B cell (primary cell): ENCODE results near the gene UBN1. TPM values are rescaled to one million over a fixed set of nuclear protein-coding genes. Genes with fewer than 3 reads are reported as not detected.

Experiments
- ATAC-seq: fragments of 200-7000 bp; cut with Tn5 transposase; one replicate; pipeline ENCODE4 v1.10.0; 2021; ENCODE audit warnings: low read depth, mild to moderate bottlenecking, moderate number of reproducible peaks, moderate library complexity
- CTCF ChIA-PET: fragments of 350-600 bp; sonication (Branson Sonifier 250); formaldehyde crosslinking; loops from one replicate; lab custom pipeline; 2021; ENCODE audit warnings: antibody characterized with exemption, inconsistent platforms; lab: Charles Lee
- POLR2A ChIA-PET: fragments of 350-600 bp; sonication (Branson Sonifier 250); formaldehyde crosslinking; loops from one replicate; lab custom pipeline; 2021; ENCODE audit warnings: antibody characterized with exemption; lab: Charles Lee
- DNase-seq: peaks from one replicate; pipeline ENCODE4 v3.0.0; 2013
- H2AFZ ChIP-seq: 2 replicates; pipeline ENCODE4 v1.6.1; 2012; ENCODE audit warnings: mild to moderate bottlenecking, low read depth, low read length; ENCODE audit not compliant: insufficient read depth, poor library complexity, severe bottlenecking
- H3K27ac ChIP-seq, 2 donors: 1 replicate in 1 of 2; 2 replicates in 1 of 2; pipeline ENCODE4 v1.5.1; 2012 to 2013; ENCODE audit warnings: low read length in 2 of 2, mild to moderate bottlenecking in 2 of 2, moderate library complexity in 1 of 2
- H3K27me3 ChIP-seq, 4 experiments: fragments of 200-600 bp in 1 of 4; sonication (generic) in 1 of 4; replicated peaks in 1 of 4; 1 replicate in 2 of 4; 2 replicates in 2 of 4; pipeline versions ENCODE4 v1.6.1 to v1.7.0; 2013 to 2016; ENCODE audit warnings: low read length in 3 of 4, mild to moderate bottlenecking in 2 of 4, mixed read lengths in 1 of 4, moderate library complexity in 1 of 4; ENCODE audit not compliant: insufficient read depth in 4 of 4, control insufficient read depth in 3 of 4; ENCODE audit errors: control extremely low read depth in 1 of 4
- H3K36me3 ChIP-seq, 2 experiments: replicated peaks in 1 of 2; 1 replicate in 1 of 2; 2 replicates in 1 of 2; pipeline versions ENCODE4 v1.6.1 to v1.7.1; 2013; ENCODE audit warnings: low read length in 1 of 2; ENCODE audit not compliant: insufficient read depth in 2 of 2, control insufficient read depth in 1 of 2; ENCODE audit errors: control extremely low read depth in 1 of 2, extremely low read depth in 1 of 2
- H3K4me1 ChIP-seq, 2 donors: fragments of 200-600 bp in 1 of 2; sonication (generic) in 1 of 2; 1 replicate in 1 of 2; 2 replicates in 1 of 2; pipeline versions ENCODE4 v1.5.1 to v1.6.1; 2013 to 2017; ENCODE audit warnings: low read length in 2 of 2; ENCODE audit not compliant: control insufficient read depth in 2 of 2, insufficient read depth in 2 of 2
- H3K4me2 ChIP-seq: replicated peaks from 2 replicates; pipeline ENCODE3; 2012; ENCODE audit warnings: mild to moderate bottlenecking, low read depth, low read length; ENCODE audit not compliant: poor library complexity, severe bottlenecking
- H3K4me3 ChIP-seq, 5 experiments: fragments of 200-600 bp in 1 of 5; sonication (generic) in 1 of 5; 1 replicate in 3 of 5; 2 replicates in 2 of 5; pipeline versions ENCODE4 v1.5.1 to v1.7.0; 2011 to 2016; ENCODE audit warnings: low read length in 4 of 5, mild to moderate bottlenecking in 4 of 5, low read depth in 2 of 5, control low read depth in 1 of 5, moderate library complexity in 1 of 5; ENCODE audit not compliant: insufficient read depth in 1 of 5; ENCODE audit errors: control extremely low read depth in 1 of 5, extremely low read depth in 1 of 5
- H3K79me2 ChIP-seq: fragments of 200-600 bp; sonication (generic); one replicate; pipeline ENCODE4 v1.6.0; 2016; ENCODE audit warnings: low read length; ENCODE audit not compliant: control insufficient read depth, insufficient read depth
- H3K9ac ChIP-seq: fragments of 200-600 bp; sonication (generic); 2 replicates; pipeline ENCODE4 v1.6.1; 2017; ENCODE audit warnings: mild to moderate bottlenecking, low read length, moderate library complexity
- H3K9me3 ChIP-seq, 3 donors: one replicate each; pipeline versions ENCODE4 v1.6.1 to v1.7.1; 2013; ENCODE audit warnings: low read length in 2 of 3; ENCODE audit not compliant: control insufficient read depth in 2 of 3, insufficient read depth in 1 of 3; ENCODE audit errors: control extremely low read depth in 1 of 3
- H4K20me1 ChIP-seq: 2 replicates; pipeline ENCODE4 v1.6.0; 2012; ENCODE audit warnings: mild to moderate bottlenecking, low read length; ENCODE audit not compliant: insufficient read depth, control insufficient read depth, poor library complexity, severe bottlenecking
- H3K27ac Mint-ChIP-seq: one replicate; pipeline ENCODE4 v1.8.0; 2021; ENCODE audit warnings: mixed read lengths
- H3K27me3 Mint-ChIP-seq: one replicate; pipeline ENCODE4 v1.8.0; 2021; ENCODE audit warnings: mixed read lengths
- H3K4me1 Mint-ChIP-seq: one replicate; pipeline ENCODE4 v1.8.0; 2021; ENCODE audit warnings: mixed read lengths
- H3K4me3 Mint-ChIP-seq: one replicate; pipeline ENCODE4 v1.8.0; 2021; ENCODE audit warnings: mixed read lengths
- H3K9me3 Mint-ChIP-seq: one replicate; pipeline ENCODE4 v1.8.0; 2022; ENCODE audit warnings: mixed read lengths; ENCODE audit not compliant: insufficient read depth
- CTCF ChIP-seq: fragments of 200-600 bp; IDR thresholded peaks from one replicate; pipeline ENCODE4 v1.8.0; 2022; ENCODE audit warnings: antibody characterized with exemption, mild to moderate bottlenecking
- EZH2 ChIP-seq: IDR thresholded peaks from 2 replicates; pipeline ENCODE4 v1.6.1; 2012; ENCODE audit warnings: borderline replicate concordance, low read depth, mild to moderate bottlenecking, moderate library complexity, low read length; ENCODE audit not compliant: insufficient read depth, poor library complexity, severe bottlenecking
- WGBS: methylation state at CpG from one replicate; pipeline ENCODE4 v1.1.5; 2013; ENCODE audit warnings: missing lambda C conversion rate; ENCODE audit not compliant: insufficient coverage; 5-methylcytosine and 5-hydroxymethylcytosine counted together
- intact Hi-C: fragments of 100-400 bp; cut with micrococcal nuclease; formaldehyde crosslinking; loops from one replicate; pipeline ENCODE4 v1.10.0; 2022
- polyA plus RNA-seq: library from polyadenylated mRNA; depleted of rRNA; stranded (reverse); fragments of >200 nt; gene quantifications from 2 replicates; pipeline ENCODE4 v1.2.3, GENCODE V29; 2012
- total RNA-seq, 2 donors: library from RNA; stranded (reverse); fragments of 120-200 nt in 1 of 2; gene quantifications; 1 replicate in 1 of 2; 2 replicates in 1 of 2; pipeline versions ENCODE4 v1.2.3 to v1.2.4, GENCODE V29; 2013 to 2022

Gene UBN1
- total and polyA plus RNA-seq, 2 donors (not counting 1 experiment from before 2014, with no cell fraction given) = 16.6 to 38.1 TPM

GRCh38 chr16:4925791-4926190 is 78.5 kb downstream of the UBN1 start:
- CTCF ChIA-PET = no interaction called here
- 100% methylated on average over 1 of the region's 5 CpGs for WGBS
- POLR2A ChIA-PET = no interaction called here

GRCh38 chr16:4926928-4927327 is 79.6 kb downstream of the UBN1 start:
- intact Hi-C loops = no loop called here
- Histone ChIP-seq H3K4me1 (no peaks in the 10 kb centered on the region), H3K79me2 (no peaks in the 10 kb centered on the region), H2AFZ (no peak overlapping the region), H3K9me3 (peaks cover 0 to 28% (median 13%) of the 10 kb centered on the region in 3 donors), H3K4me3 (no peak overlapping the region), H3K36me3 (no peaks in the 10 kb centered on the region), H3K27me3 (peaks cover 0 to 8% (median 0%) of the 10 kb centered on the region in 4 experiments), H3K4me2 (no peak overlapping the region), H3K27ac (no peak overlapping the region), H4K20me1 (no peaks in the 10 kb centered on the region), H3K9ac (no peak overlapping the region)
- ChIA-PET POLR2A (no interaction called here), CTCF (no interaction called here)
- ATAC-seq (no peak), DNase-seq (no peak)
- no peak overlapping the region for H3K27ac Mint-ChIP-seq
- 100% methylated on average over 1 of the region's 2 CpGs for WGBS
- peaks cover 5% of the 10 kb centered on the region for H3K27me3 Mint-ChIP-seq
- peaks cover 5% of the 10 kb centered on the region for H3K9me3 Mint-ChIP-seq
- H3K4me1 Mint-ChIP-seq = no peaks in the 10 kb centered on the region
- H3K4me3 Mint-ChIP-seq = no peak overlapping the region
- TF ChIP-seq EZH2 = no peak
- TF ChIP-seq CTCF = no peak

More at GRCh38 chr16:4925791-4926190, 78.5 kb downstream of the UBN1 start:
- Mint-ChIP-seq H3K27ac (no peak overlapping the region), H3K27me3 (peaks cover 5% of the 10 kb centered on the region), H3K4me3 (no peak overlapping the region), H3K9me3 (peaks cover 5% of the 10 kb centered on the region), H3K4me1 (no peaks in the 10 kb centered on the region)
- H2AFZ ChIP-seq = no peak overlapping the region
- peaks cover 0 to 28% (median 13%) of the 10 kb centered on the region in 3 donors for H3K9me3 ChIP-seq
- H4K20me1 ChIP-seq = no peaks in the 10 kb centered on the region
- H3K27me3 ChIP-seq = peaks cover 0 to 10% (median 0%) of the 10 kb centered on the region in 4 experiments
- ATAC-seq = no peak
- intact Hi-C loops = no loop called here
- no peak overlapping the region for H3K4me2 ChIP-seq
- no peak overlapping the region for H3K9ac ChIP-seq
- H3K4me3 ChIP-seq = no peak overlapping the region
- H3K27ac ChIP-seq = no peak overlapping the region
- no peaks in the 10 kb centered on the region for H3K79me2 ChIP-seq
- no peak for DNase-seq
- TF ChIP-seq EZH2 (no peak), CTCF (no peak)
- H3K4me1 ChIP-seq = no peaks in the 10 kb centered on the region
- no peaks in the 10 kb centered on the region for H3K36me3 ChIP-seq
